ENCODE results near the gene ADRA2C.

Gene ADRA2C

DNA sequence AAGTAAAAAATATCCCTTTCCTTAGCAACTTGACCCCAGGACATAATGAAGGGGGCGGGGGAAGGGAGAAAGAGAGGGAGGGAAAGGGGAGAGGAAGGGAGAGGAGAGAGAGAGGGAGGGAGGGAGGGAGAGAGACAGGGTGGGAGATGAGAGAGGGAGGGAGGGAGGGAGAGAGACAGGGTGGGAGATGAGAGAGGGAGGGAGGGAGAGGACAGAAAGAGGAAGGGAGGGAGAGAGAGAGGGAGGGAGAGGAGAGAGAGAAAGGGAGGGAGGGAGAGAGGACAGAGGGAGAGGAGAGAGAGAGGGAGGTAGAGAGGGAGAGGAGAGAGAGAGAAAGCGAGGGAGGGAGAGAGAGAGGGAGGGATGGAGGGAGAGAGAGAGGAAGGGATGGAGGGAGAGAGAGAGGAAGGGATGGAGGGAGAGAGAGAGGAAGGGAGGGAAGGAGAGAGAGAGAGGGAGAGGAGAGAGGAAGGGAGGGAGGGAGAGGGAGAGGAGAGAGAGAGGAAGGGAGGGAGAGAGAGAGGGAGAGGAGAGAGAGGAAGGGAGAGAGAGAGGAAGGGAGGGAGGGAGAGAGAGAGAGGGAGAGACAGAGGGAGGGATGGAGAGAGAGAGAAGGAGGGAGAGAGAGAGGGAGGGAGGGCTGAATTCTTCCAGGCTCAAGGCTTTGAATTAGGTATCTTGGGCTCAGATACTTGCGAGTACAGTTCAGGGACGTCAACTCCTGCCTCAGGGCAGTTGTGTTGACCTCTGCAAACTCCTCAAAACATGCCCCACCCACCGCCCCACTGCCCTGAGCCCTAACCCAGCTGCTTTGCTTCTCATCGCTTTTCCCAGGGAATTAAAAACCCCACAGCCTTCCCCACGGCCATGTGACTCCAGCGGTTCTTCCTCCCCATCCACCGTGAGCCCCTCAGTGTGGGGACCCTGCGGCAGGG, 40.0 kb upstream of the ADRA2C start:
- Mint-ChIP-seq H3K4me3 (no peak overlapping the region), H3K27me3 (peaks cover 28 to 72% of the 10 kb centered on the region in 2 donors)

DNA sequence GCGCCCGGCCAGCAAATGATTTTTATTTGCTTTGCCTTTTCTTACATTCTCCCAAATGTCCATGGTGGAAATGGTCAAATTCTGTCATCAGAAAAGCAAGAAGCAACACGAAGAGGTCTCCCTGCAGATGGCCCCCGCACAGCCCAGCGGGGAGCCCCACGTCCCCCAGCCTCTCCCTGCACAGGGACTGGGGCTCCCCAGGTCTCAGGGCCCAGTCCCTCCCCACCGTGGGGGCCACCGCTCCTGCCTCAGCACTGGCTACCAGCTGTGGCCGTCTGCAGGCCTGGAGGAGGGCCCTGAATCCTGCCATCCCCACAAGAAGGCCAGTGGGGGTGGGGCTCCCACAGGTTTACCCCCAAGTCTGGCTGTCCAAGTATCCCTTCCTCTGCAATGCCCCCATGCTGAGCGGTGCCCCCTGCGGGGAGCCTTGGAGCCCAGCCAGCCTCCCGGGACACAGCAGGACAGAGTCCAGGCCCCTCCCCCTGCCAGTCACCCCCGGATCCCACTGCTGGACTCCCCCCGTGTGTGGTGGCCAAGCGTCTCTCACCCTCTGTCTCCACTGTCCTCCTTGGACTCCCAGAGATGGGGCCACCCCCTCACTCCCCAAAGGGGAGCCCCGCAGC, 38.2 kb upstream of the ADRA2C start:
- Mint-ChIP-seq H3K27ac (no peak overlapping the region), H3K4me3 (no peak overlapping the region), H3K4me1 (peaks cover 2 to 7% of the 10 kb centered on the region in 2 donors), H3K9me3 (no peaks in the 10 kb centered on the region), H3K36me3 (no peaks in the 10 kb centered on the region), H3K27me3 (peaks cover 24 to 59% of the 10 kb centered on the region in 2 donors)
- ATAC-seq (replicated peaks), result no peak
- DNase-seq, result no peak

More for the DNA sequence above, 40.0 kb upstream of the ADRA2C start:
- no peak overlapping the region for H3K27ac Mint-ChIP-seq
- H3K36me3 Mint-ChIP-seq, result no peaks in the 10 kb centered on the region
- no peaks in the 10 kb centered on the region for H3K9me3 Mint-ChIP-seq
- no peak for ATAC-seq (replicated peaks)
- peaks cover 2 to 7% of the 10 kb centered on the region in 2 donors for H3K4me1 Mint-ChIP-seq
- no peak for DNase-seq

DNA sequence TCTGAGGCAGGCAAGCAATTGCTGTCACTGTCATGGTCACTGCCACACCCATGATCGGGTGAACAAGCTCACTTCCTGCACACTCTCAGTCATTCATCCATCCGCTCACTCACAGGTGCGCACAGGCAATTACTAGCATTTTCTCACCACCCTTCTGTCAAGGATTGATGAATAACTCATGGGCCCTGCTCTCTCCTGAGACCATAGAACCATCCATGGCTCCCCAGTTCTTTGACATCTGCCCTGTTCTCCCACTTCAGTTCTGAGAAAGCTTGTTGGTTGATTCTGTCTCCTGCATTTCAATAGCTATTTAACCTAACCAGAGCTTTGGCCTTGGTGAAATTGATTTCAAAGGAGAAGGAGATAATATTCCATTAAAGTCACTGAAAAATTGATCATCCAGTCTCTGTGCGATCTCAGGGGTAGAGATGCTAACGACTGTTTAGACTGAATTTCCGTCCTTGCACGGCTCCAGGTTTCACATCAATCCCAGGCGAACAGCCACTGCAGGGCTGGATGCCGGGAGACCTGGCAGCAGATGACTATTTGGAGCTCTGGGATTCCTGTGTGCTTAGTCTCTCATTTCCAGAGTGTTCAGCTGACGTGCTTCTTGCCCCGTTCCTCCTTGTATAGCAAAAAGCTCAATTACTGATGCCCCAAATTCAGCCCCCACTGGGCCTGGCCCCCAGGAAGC, 36.9 kb upstream of the ADRA2C start:
- no peak overlapping the region for H3K27ac Mint-ChIP-seq
- H3K27me3 Mint-ChIP-seq, result peaks cover 26 to 46% of the 10 kb centered on the region in 2 donors
- H3K4me3 Mint-ChIP-seq, result no peak overlapping the region
- ATAC-seq (replicated peaks), result no peak
- no peak for DNase-seq
- H3K9me3 Mint-ChIP-seq, result no peaks in the 10 kb centered on the region
- peaks cover 2 to 6% of the 10 kb centered on the region in 2 donors for H3K4me1 Mint-ChIP-seq
- no peaks in the 10 kb centered on the region for H3K36me3 Mint-ChIP-seq

DNA sequence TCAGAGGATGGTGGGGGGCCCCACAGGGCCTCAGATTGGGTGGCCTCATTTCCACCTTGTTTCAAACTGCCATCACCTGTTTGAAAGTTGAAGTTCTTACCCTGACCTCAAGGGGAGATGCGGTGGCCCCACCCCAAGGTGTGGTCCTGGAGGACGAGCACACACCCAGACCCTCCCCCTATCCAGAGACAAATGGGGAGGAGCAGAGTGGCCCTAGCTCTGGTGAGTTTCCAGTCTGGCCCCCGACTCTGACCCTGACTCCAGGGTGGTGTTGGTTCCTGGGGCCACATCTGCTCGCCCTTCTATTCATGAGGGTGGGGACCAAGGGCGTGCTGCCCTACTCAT, 36.3 kb upstream of the ADRA2C start:
- ATAC-seq (replicated peaks) (no peak), DNase-seq (no peak)
- peaks cover 21 to 40% of the 10 kb centered on the region in 2 donors for H3K27me3 Mint-ChIP-seq
- H3K4me1 Mint-ChIP-seq, result peaks cover 0 to under 1% of the 10 kb centered on the region in 2 donors
- H3K36me3 Mint-ChIP-seq, result no peaks in the 10 kb centered on the region
- no peak overlapping the region for H3K4me3 Mint-ChIP-seq
- no peaks in the 10 kb centered on the region for H3K9me3 Mint-ChIP-seq
- H3K27ac Mint-ChIP-seq, result no peak overlapping the region

GRCh38 chr4:3730422-3731190, 35.6 kb upstream of the ADRA2C start:
- no peaks in the 10 kb centered on the region for H3K4me1 Mint-ChIP-seq
- H3K9me3 Mint-ChIP-seq, result no peaks in the 10 kb centered on the region
- no peak for DNase-seq
- H3K4me3 Mint-ChIP-seq, result no peak overlapping the region
- ATAC-seq (replicated peaks), result no peak
- H3K27ac Mint-ChIP-seq, result no peak overlapping the region
- H3K36me3 Mint-ChIP-seq, result no peaks in the 10 kb centered on the region
- peaks cover 20 to 35% of the 10 kb centered on the region in 2 donors for H3K27me3 Mint-ChIP-seq

DNA sequence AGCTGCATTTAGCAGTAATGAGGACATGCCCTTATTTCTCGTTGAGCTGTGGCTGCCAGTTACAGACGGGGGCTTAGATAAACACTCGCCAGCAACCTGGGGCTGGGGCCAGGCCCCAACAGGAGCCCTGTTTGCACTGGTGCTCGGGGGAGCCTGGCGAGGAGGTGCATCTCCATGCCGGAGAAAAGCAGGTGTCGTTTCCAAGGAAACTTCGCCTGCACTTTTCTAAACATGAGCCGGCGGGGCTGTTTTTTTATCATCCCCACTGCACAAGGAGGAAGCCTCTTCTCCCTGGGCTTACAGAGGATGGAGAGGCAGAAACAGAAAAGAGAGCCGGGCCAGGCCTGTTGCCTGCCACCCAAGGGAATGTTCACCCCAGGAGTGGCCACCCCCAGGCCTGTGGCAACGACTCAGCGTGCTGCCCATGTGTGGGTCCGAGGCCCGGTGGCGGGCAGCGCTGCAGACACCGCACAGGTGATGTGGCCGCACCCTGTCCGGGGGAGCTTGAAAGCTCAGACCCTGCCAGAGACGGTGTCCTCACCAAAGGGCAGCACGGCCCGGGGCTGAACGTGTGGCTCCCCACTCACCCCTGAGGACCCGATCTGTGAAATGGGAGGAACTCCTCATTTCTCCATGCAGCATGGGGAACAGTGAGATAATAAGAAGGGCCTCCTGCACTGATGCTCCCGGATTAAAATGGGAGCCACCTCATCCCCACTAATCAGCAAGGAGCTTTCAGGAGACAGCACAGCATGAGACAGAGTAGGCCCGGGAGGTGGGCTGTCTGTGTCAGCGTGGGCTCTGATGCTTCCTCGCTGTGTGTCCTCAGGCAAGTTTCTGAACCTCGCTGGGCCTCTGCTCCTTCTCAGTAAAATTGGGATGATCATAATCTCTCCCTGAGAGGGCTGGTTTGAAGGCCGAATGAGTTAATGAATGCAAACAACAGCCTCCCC, 33.8 kb upstream of the ADRA2C start:
- peaks cover 3 to 5% of the 10 kb centered on the region in 2 donors for H3K9me3 Mint-ChIP-seq
- H3K4me1 Mint-ChIP-seq, result no peaks in the 10 kb centered on the region

GRCh38 chr4:3733195-3733594, 33.0 kb upstream of the ADRA2C start:
- no peak for ATAC-seq (replicated peaks)
- Mint-ChIP-seq H3K27ac (no peak overlapping the region), H3K36me3 (no peaks in the 10 kb centered on the region)

More for the DNA sequence above, 33.8 kb upstream of the ADRA2C start:
- H3K36me3 Mint-ChIP-seq, result no peaks in the 10 kb centered on the region
- DNase-seq, result no peak
- no peak overlapping the region for H3K27ac Mint-ChIP-seq
- H3K27me3 Mint-ChIP-seq, result peaks cover 20 to 23% of the 10 kb centered on the region in 2 donors
- no peak for ATAC-seq (replicated peaks)
- no peak overlapping the region for H3K4me3 Mint-ChIP-seq

GRCh38 chr4:3735196-3735595, 31.0 kb upstream of the ADRA2C start:
- DNase-seq (no peak), ATAC-seq (replicated peaks) (no peak)
- Mint-ChIP-seq H3K27ac (no peak overlapping the region), H3K4me3 (no peak overlapping the region), H3K27me3 (peaks cover 0 to 17% of the 10 kb centered on the region in 2 donors), H3K36me3 (no peaks in the 10 kb centered on the region), H3K4me1 (no peaks in the 10 kb centered on the region), H3K9me3 (peaks cover 3 to 5% of the 10 kb centered on the region in 2 donors)

More at GRCh38 chr4:3733195-3733594, 33.0 kb upstream of the ADRA2C start:
- Mint-ChIP-seq H3K27me3 (peaks cover 12 to 29% of the 10 kb centered on the region in 2 donors), H3K9me3 (peaks cover 3 to 5% of the 10 kb centered on the region in 2 donors), H3K4me1 (no peaks in the 10 kb centered on the region), H3K4me3 (no peak overlapping the region)
- DNase-seq, result no peak

- DNase-seq, result no peak
Observed at GRCh38 chr4:3736290-3736689, 29.9 kb upstream of the ADRA2C start.

DNA sequence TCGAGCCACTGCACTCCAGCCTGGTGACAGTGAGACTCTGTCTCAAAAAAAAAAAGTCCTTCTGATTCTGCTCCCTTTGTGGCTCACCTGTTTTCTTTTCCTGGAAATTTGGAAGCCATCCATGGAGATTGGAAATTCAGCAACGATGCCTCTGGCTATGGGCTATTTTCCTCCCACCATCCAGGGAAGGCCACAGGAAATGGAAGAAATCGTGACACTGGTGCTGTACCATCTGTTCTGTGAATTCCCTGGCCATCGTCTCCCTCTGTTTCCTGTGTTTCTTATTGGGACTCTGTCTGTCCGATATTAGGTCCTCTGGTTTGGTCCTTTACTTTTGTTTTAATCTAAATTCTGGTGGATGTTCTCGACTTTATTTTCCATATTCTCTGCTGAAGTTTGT, 29.4 kb upstream of the ADRA2C start:
- no peak for DNase-seq
- Mint-ChIP-seq H3K27me3 (peaks cover 7 to 25% of the 10 kb centered on the region in 2 donors), H3K36me3 (peaks cover 0 to under 1% of the 10 kb centered on the region in 2 donors), H3K4me1 (no peaks in the 10 kb centered on the region), H3K4me3 (no peak overlapping the region), H3K9me3 (peaks cover 3 to 6% of the 10 kb centered on the region in 2 donors), H3K27ac (no peak overlapping the region)
- no peak for ATAC-seq (replicated peaks)

More at GRCh38 chr4:3736290-3736689, 29.9 kb upstream of the ADRA2C start:
- ATAC-seq (replicated peaks), result no peak
- no peak overlapping the region for H3K4me3 Mint-ChIP-seq
- H3K27me3 Mint-ChIP-seq, result peaks cover 7 to 24% of the 10 kb centered on the region in 2 donors
- H3K36me3 Mint-ChIP-seq, result no peaks in the 10 kb centered on the region
- H3K4me1 Mint-ChIP-seq, result no peaks in the 10 kb centered on the region
- peaks cover 3 to 5% of the 10 kb centered on the region in 2 donors for H3K9me3 Mint-ChIP-seq
- no peak overlapping the region for H3K27ac Mint-ChIP-seq

GRCh38 chr4:3739577-3739976, 26.6 kb upstream of the ADRA2C start:
- ATAC-seq (replicated peaks), result no peak
- DNase-seq, result no peak
- H3K4me1 Mint-ChIP-seq, result no peaks in the 10 kb centered on the region
- H3K27me3 Mint-ChIP-seq, result peaks cover 35 to 47% of the 10 kb centered on the region in 2 donors
- peaks cover 9% of the 10 kb centered on the region in 2 donors for H3K9me3 Mint-ChIP-seq
- H3K4me3 Mint-ChIP-seq, result no peak overlapping the region
- H3K27ac Mint-ChIP-seq, result no peak overlapping the region
- H3K36me3 Mint-ChIP-seq, result peaks cover 0 to 3% of the 10 kb centered on the region in 2 donors

DNA sequence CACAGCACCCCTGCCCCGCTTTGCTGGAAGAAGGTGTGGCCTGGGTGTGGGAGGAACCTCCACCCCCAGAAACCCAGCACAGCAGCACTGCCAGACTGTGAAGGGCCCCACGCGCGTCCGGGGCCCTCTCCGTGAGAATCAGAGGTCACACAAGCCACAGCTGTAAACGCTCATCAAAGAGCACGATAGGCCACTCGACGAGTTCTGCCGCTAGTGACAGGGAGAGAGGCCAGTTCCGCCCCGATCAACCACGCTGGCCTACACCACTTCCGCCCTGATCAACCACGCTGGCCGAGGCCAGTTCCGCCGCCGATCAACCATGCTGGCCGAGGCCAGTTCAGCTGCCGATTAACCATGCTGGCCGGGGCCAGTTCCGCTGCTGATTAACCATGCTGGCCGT, 25.9 kb upstream of the ADRA2C start:
- H3K27ac Mint-ChIP-seq, result no peak overlapping the region
- peaks cover 42 to 53% of the 10 kb centered on the region in 2 donors for H3K27me3 Mint-ChIP-seq
- peaks cover 0 to 3% of the 10 kb centered on the region in 2 donors for H3K36me3 Mint-ChIP-seq
- no peaks in the 10 kb centered on the region for H3K4me1 Mint-ChIP-seq
- no peak for ATAC-seq (replicated peaks)
- peaks cover 9% of the 10 kb centered on the region in 2 donors for H3K9me3 Mint-ChIP-seq
- no peak for DNase-seq
- H3K4me3 Mint-ChIP-seq, result no peak overlapping the region

Data from stimulated activated naive B cell treated with anti-CD40 and anti-IgM and Interleukin-4, amounts not matched to agents 10 μg/mL and 1 μg/mL and 100 μg/mL, for 72 hours (primary cell).